ENCODE data around the gene SPPL2A. TPM values are rescaled to one million over a fixed set of nuclear protein-coding genes. Genes with fewer than 3 reads are reported as not detected.

SPPL2A gene
- polyA plus RNA-seq, 1 of the 3 experiments (the other 2 are of a cell fraction): 21.6 TPM

DNA sequence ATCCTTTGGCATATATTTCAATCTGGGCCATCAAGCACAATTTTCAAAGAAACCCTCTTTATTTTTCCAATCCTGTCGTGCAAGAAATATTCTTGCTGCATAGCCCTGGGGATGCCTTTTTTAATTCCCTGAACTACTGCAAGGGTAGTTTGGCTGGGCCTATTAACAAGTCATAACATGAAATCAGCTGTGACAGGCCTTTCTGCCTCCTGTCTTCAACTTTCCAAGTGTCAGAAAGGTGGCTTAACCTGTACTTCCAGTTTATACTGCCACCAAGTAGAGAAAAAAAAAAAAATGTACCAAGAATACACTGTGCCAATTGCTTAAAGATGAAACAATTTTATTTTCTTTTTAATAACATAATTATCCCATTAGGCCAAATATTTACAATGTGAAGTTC is 32.4 kb upstream of the SPPL2A start (continued):
- TF ChIP-seq, protein P1, sequence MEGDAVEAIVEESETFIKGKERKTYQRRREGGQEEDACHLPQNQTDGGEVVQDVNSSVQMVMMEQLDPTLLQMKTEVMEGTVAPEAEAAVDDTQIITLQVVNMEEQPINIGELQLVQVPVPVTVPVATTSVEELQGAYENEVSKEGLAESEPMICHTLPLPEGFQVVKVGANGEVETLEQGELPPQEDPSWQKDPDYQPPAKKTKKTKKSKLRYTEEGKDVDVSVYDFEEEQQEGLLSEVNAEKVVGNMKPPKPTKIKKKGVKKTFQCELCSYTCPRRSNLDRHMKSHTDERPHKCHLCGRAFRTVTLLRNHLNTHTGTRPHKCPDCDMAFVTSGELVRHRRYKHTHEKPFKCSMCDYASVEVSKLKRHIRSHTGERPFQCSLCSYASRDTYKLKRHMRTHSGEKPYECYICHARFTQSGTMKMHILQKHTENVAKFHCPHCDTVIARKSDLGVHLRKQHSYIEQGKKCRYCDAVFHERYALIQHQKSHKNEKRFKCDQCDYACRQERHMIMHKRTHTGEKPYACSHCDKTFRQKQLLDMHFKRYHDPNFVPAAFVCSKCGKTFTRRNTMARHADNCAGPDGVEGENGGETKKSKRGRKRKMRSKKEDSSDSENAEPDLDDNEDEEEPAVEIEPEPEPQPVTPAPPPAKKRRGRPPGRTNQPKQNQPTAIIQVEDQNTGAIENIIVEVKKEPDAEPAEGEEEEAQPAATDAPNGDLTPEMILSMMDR (IDR thresholded peaks at IDR 0.05): no peak

DNA sequence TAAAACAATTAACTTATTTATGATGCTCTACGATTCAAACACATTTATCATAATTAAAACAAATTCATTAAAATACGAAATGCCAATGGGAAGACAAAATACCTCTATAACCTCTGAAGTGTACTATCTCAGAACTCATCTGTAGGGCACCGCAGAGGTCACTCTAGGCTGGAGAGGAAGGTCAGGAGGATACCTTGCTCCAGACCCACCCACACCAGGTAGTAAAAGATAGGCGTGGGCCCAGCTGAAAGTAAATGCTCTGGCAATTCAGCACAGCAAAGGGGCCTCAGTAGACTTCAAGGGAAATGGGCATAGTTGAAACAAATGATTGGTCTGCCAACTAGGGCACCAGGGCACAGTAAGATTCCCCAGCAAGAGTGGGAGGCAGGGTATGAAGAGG is 26.0 kb upstream of the SPPL2A start:
- H3K79me2 ChIP-seq (ENCODE audit: insufficient read depth): no peaks in the 10 kb centered on the region
- H3K4me3 ChIP-seq (ENCODE audit: low read depth in 2 of 2, low read length in 1 of 2): no peak overlapping the region
- WGBS (ENCODE audit: low lambda C conversion rate): 69% methylated on average over 4 of the region's 4 CpGs
- H3K9me3 ChIP-seq: no peaks in the 10 kb centered on the region
- no peak overlapping the region for H3K27ac ChIP-seq (ENCODE audit: low read depth in 2 of 2, low read length in 1 of 2)
- H3K36me3 ChIP-seq (replicated peaks in 1 of 2; ENCODE audit: control insufficient read depth in 1 of 2, insufficient read depth in 2 of 2, low read length in 1 of 2): no peaks in the 10 kb centered on the region
- ChIA-PET CTCF (interaction anchor here (0.9 kb wide), 1 partner anchor 116 kb away, joined by 5 read pairs; no protein-coding TSS in a partner anchor), POLR2A (no interaction called here)
- H3K9me2 ChIP-seq: no peaks in the 10 kb centered on the region
- H2AFZ ChIP-seq (ENCODE audit: low read depth): no peak overlapping the region
- no peak overlapping the region for H3K4me2 ChIP-seq
- no peak overlapping the region for H3K9ac ChIP-seq
- TF ChIP-seq, protein P2, sequence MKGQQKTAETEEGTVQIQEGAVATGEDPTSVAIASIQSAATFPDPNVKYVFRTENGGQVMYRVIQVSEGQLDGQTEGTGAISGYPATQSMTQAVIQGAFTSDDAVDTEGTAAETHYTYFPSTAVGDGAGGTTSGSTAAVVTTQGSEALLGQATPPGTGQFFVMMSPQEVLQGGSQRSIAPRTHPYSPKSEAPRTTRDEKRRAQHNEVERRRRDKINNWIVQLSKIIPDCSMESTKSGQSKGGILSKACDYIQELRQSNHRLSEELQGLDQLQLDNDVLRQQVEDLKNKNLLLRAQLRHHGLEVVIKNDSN (IDR thresholded peaks at IDR 0.05; ENCODE audit: borderline replicate concordance, low read depth): no peak
- TF ChIP-seq NRF1 (IDR thresholded peaks at IDR 0.05; ENCODE audit: low read depth, low read length): no peak
- no peak for TF ChIP-seq RCOR1 (IDR thresholded peaks at IDR 0.05; ENCODE audit: low read length)
- no peak for TF ChIP-seq GABPA (IDR thresholded peaks at IDR 0.05; ENCODE audit: low read depth)
- TF ChIP-seq, protein P3, sequence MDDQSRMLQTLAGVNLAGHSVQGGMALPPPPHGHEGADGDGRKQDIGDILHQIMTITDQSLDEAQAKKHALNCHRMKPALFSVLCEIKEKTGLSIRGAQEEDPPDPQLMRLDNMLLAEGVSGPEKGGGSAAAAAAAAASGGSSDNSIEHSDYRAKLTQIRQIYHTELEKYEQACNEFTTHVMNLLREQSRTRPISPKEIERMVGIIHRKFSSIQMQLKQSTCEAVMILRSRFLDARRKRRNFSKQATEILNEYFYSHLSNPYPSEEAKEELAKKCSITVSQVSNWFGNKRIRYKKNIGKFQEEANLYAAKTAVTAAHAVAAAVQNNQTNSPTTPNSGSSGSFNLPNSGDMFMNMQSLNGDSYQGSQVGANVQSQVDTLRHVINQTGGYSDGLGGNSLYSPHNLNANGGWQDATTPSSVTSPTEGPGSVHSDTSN (IDR thresholded peaks at IDR 0.05): no peak
- TF ChIP-seq TAF1 (IDR thresholded peaks at IDR 0.05; ENCODE audit: borderline replicate concordance, low read depth, low read length): no peak
- TF ChIP-seq FOXM1 (IDR thresholded peaks at IDR 0.05; ENCODE audit: low read depth): no peak
- no peak for TF ChIP-seq SIN3A (IDR thresholded peaks at IDR 0.05; ENCODE audit: borderline replicate concordance, low read depth, low read length)
- TF ChIP-seq CHD2 (IDR thresholded peaks at IDR 0.05; ENCODE audit: low read length, partially characterized antibody): no peak
- peaks cover 2% of the 10 kb centered on the region for H3F3A ChIP-seq (replicated peaks; ENCODE audit: insufficient read depth)
- H3K27me3 ChIP-seq (ENCODE audit: insufficient read depth): no peaks in the 10 kb centered on the region
- no peak for DNase-seq
- no peaks in the 10 kb centered on the region for H4K20me1 ChIP-seq (ENCODE audit: insufficient read depth)
- no peaks in the 10 kb centered on the region for H3K4me1 ChIP-seq (ENCODE audit: control insufficient read depth in 1 of 2, insufficient read depth in 2 of 2, low read depth in 1 of 2, low read length in 1 of 2)

DNA sequence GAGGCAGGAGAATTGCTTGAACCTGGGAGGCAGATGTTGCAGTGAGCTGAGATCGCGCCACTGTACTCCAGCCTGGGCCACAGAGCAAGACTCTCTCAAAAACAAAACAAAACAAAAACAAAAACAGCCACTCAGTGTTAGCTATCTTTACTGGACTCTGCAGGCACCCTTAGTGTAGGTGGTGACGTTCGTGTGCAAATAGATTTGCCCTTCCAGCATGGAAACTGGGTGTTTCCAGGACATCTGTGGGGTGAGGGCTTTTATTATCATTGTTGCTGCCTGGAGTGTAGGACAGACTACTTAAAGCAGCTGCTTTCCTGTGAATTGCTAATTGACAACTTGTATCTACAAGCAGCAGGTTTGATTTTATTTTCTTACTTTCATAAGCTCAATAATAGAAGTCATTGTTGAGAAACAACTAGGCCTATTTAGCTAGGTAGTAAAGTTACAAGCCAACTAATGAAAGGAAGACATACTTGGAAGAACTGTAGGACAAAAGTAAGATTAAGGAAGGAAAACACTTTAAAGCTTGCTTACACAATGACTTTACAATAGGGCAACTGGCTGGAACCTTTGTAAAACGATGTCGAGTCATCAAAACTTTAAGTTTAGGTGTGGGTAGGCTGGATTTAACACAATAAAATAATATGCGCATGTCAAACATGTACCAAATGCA is 25.4 kb upstream of the SPPL2A start:
- Histone ChIP-seq H4K20me1 (ENCODE audit: insufficient read depth) (no peaks in the 10 kb centered on the region), H3K79me2 (ENCODE audit: insufficient read depth) (no peaks in the 10 kb centered on the region), H3K4me1 (ENCODE audit: control insufficient read depth in 1 of 2, insufficient read depth in 2 of 2, low read depth in 1 of 2, low read length in 1 of 2) (no peaks in the 10 kb centered on the region), H3K27me3 (ENCODE audit: insufficient read depth) (no peaks in the 10 kb centered on the region), H3K9ac (no peak overlapping the region), H3K4me3 (ENCODE audit: low read depth in 2 of 2, low read length in 1 of 2) (no peak overlapping the region), H3K9me3 (no peaks in the 10 kb centered on the region), H3K4me2 (no peak overlapping the region), H3K36me3 (replicated peaks in 1 of 2; ENCODE audit: control insufficient read depth in 1 of 2, insufficient read depth in 2 of 2, low read length in 1 of 2) (no peaks in the 10 kb centered on the region), H2AFZ (ENCODE audit: low read depth) (no peak overlapping the region), H3F3A (replicated peaks; ENCODE audit: insufficient read depth) (peaks cover 4% of the 10 kb centered on the region), H3K9me2 (no peaks in the 10 kb centered on the region), H3K27ac (ENCODE audit: low read depth in 2 of 2, low read length in 1 of 2) (no peak overlapping the region)
- POLR2A ChIA-PET: no interaction called here
- 96% methylated on average over 7 of the region's 7 CpGs for WGBS (ENCODE audit: low lambda C conversion rate)
- CTCF ChIA-PET: no interaction called here
- no peak for DNase-seq
- TF ChIP-seq RXRA (IDR thresholded peaks at IDR 0.05; ENCODE audit: borderline replicate concordance, low read depth) (no peak), RAD21 (IDR thresholded peaks at IDR 0.05; ENCODE audit: low read length) (no peak), TCF12 (IDR thresholded peaks at IDR 0.05) (no peak), TEAD4 (IDR thresholded peaks at IDR 0.05; ENCODE audit: borderline replicate concordance, insufficient read depth) (no peak), FOXM1 (IDR thresholded peaks at IDR 0.05; ENCODE audit: low read depth) (no peak), CHD2 (IDR thresholded peaks at IDR 0.05; ENCODE audit: low read length, partially characterized antibody) (no peak), ELF1 (IDR thresholded peaks at IDR 0.05) (no peak), GABPA (IDR thresholded peaks at IDR 0.05; ENCODE audit: low read depth) (no peak)
- TF ChIP-seq, protein P4, sequence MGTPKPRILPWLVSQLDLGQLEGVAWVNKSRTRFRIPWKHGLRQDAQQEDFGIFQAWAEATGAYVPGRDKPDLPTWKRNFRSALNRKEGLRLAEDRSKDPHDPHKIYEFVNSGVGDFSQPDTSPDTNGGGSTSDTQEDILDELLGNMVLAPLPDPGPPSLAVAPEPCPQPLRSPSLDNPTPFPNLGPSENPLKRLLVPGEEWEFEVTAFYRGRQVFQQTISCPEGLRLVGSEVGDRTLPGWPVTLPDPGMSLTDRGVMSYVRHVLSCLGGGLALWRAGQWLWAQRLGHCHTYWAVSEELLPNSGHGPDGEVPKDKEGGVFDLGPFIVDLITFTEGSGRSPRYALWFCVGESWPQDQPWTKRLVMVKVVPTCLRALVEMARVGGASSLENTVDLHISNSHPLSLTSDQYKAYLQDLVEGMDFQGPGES (IDR thresholded peaks at IDR 0.05; ENCODE audit: low read depth, low read length): no peak
- TF ChIP-seq, protein P5, sequence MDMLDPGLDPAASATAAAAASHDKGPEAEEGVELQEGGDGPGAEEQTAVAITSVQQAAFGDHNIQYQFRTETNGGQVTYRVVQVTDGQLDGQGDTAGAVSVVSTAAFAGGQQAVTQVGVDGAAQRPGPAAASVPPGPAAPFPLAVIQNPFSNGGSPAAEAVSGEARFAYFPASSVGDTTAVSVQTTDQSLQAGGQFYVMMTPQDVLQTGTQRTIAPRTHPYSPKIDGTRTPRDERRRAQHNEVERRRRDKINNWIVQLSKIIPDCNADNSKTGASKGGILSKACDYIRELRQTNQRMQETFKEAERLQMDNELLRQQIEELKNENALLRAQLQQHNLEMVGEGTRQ (IDR thresholded peaks at IDR 0.05; ENCODE audit: borderline replicate concordance, low read depth, low read length): no peak
- TF ChIP-seq, protein P6, sequence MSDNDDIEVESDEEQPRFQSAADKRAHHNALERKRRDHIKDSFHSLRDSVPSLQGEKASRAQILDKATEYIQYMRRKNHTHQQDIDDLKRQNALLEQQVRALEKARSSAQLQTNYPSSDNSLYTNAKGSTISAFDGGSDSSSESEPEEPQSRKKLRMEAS (IDR thresholded peaks at IDR 0.05; ENCODE audit: low read depth): no peak
- TF ChIP-seq, protein P3 (IDR thresholded peaks at IDR 0.05): no peak

All from SK-N-SH (cell line).